Lower lobe of right lung (tissue), 2 donors: ENCODE results near the gene EXOSC7. TPM values are rescaled to one million over a fixed set of nuclear protein-coding genes. Genes with fewer than 3 reads are reported as not detected.
A peak's percentile ranks its signal among the peaks of the same experiment; 100 is the strongest.

Experiments used
- ATAC-seq, 2 donors: fragments of 200-7000 bp; cut with Tn5 transposase; one replicate each; pipeline ENCODE4 v1.9.1; 2020 to 2022; ENCODE audit warnings: mild to moderate bottlenecking in 2 of 2, moderate library complexity in 2 of 2
- DNase-seq: peaks from one replicate; pipeline ENCODE4 v3.0.0-alpha.2; 2020
- H3K27ac ChIP-seq: fragments of 200-600 bp; one replicate; pipeline ENCODE4 v1.8.0; 2022
- H3K27me3 ChIP-seq: fragments of 200-600 bp; one replicate; pipeline ENCODE4 v1.8.0; 2022; ENCODE audit warnings: low read depth
- H3K36me3 ChIP-seq: fragments of 200-600 bp; one replicate; pipeline ENCODE4 v1.8.0; 2022; ENCODE audit warnings: mild to moderate bottlenecking
- H3K4me1 ChIP-seq: fragments of 200-600 bp; one replicate; pipeline ENCODE4 v1.8.0; 2022
- H3K4me3 ChIP-seq: fragments of 200-600 bp; one replicate; pipeline ENCODE4 v1.8.0; 2022; ENCODE audit warnings: mild to moderate bottlenecking
- H3K9me3 ChIP-seq: fragments of 200-600 bp; one replicate; pipeline ENCODE4 v1.8.0; 2022
- intact Hi-C: fragments of 100-400 bp; cut with DNase I; formaldehyde crosslinking; loops from one replicate; pipeline ENCODE4 v1.11.0; 2022
- total RNA-seq: library from RNA; stranded (reverse); fragmentation: NEBNext Ultra II Directional; extraction: Animal tissue kit (Norgen Biotek cat#: 25700); gene quantifications from one replicate; pipeline ENCODE4 v1.2.1, GENCODE V29; 2021
- TF ChIP-seq, protein P1 (sequence below): fragments of 200-600 bp; IDR thresholded peaks from one replicate; pipeline ENCODE4 v1.8.0; 2022; ENCODE audit warnings: antibody characterized with exemption, mild to moderate bottlenecking
- donor health status: DM: no; HTN: yes; CAD: no; lungs with severe emphysema.

Gene EXOSC7
- total RNA-seq, 1 donor from 2014 or later = 32.9 TPM

DNA sequence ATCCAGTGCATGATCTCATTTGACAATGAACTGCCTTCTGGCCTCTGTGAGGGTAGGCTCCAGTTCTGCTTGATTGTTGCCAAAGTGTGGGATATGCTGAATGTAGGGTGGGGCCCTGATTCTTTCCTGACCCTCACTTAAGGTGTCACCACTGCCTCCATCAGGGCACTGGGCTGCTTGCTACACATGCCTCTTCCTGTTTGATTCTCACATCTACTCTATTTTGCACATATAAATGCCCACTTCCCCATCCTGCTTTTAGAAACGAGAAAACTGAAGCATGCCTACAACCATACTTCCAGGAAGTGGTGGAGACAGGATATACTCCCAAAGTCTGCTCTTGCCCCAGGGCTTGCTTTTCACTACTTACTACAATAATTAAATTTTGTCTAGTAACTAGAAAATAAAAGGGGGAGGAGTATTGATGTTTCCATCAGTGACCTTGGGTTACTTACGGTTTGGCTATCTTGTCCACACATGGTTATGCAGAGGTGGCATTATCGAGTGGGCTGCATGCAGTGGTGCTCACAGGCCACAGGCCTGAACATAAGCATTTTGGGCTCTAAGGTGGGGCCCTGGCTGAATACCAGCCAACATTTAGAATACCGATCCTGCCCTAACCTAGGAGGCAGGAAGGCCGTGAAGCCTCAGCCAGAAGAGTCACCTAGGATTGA is 6.8 kb upstream of the EXOSC7 start:
- no peak for DNase-seq
- no peaks in the 10 kb centered on the region for H3K36me3 ChIP-seq
- intact Hi-C loops = no loop called here
- H3K9me3 ChIP-seq = no peaks in the 10 kb centered on the region
- peak; percentile 36 to 49 for ATAC-seq
- no peak overlapping the region for H3K4me3 ChIP-seq
- H3K27ac ChIP-seq = no peak overlapping the region
- TF ChIP-seq, protein P1, sequence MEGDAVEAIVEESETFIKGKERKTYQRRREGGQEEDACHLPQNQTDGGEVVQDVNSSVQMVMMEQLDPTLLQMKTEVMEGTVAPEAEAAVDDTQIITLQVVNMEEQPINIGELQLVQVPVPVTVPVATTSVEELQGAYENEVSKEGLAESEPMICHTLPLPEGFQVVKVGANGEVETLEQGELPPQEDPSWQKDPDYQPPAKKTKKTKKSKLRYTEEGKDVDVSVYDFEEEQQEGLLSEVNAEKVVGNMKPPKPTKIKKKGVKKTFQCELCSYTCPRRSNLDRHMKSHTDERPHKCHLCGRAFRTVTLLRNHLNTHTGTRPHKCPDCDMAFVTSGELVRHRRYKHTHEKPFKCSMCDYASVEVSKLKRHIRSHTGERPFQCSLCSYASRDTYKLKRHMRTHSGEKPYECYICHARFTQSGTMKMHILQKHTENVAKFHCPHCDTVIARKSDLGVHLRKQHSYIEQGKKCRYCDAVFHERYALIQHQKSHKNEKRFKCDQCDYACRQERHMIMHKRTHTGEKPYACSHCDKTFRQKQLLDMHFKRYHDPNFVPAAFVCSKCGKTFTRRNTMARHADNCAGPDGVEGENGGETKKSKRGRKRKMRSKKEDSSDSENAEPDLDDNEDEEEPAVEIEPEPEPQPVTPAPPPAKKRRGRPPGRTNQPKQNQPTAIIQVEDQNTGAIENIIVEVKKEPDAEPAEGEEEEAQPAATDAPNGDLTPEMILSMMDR = no peak
- H3K4me1 ChIP-seq = peaks cover 56% of the 10 kb centered on the region
- H3K27me3 ChIP-seq = no peaks in the 10 kb centered on the region

- H3K27ac ChIP-seq = no peak overlapping the region
- TF ChIP-seq, protein P1 = no peak
- H3K9me3 ChIP-seq = no peaks in the 10 kb centered on the region
- no peak overlapping the region for H3K4me3 ChIP-seq
- H3K4me1 ChIP-seq = peaks cover 61% of the 10 kb centered on the region
- H3K36me3 ChIP-seq = no peaks in the 10 kb centered on the region
- DNase-seq = no peak
- H3K27me3 ChIP-seq = no peaks in the 10 kb centered on the region
- intact Hi-C loops = no loop called here
- ATAC-seq = no peak
Measured at GRCh38 chr3:44969828-44970179, 6.2 kb upstream of the EXOSC7 start.

GRCh38 chr3:44970926-44971490 is 5.0 kb upstream of the EXOSC7 start:
- Histone ChIP-seq H3K27ac (no peak overlapping the region), H3K36me3 (no peaks in the 10 kb centered on the region), H3K4me3 (no peak overlapping the region), H3K27me3 (no peaks in the 10 kb centered on the region), H3K4me1 (peaks cover 58% of the 10 kb centered on the region), H3K9me3 (no peaks in the 10 kb centered on the region)
- TF ChIP-seq, protein P1 = no peak
- intact Hi-C loops = no loop called here
- ATAC-seq (no peak), DNase-seq (no peak)

DNA sequence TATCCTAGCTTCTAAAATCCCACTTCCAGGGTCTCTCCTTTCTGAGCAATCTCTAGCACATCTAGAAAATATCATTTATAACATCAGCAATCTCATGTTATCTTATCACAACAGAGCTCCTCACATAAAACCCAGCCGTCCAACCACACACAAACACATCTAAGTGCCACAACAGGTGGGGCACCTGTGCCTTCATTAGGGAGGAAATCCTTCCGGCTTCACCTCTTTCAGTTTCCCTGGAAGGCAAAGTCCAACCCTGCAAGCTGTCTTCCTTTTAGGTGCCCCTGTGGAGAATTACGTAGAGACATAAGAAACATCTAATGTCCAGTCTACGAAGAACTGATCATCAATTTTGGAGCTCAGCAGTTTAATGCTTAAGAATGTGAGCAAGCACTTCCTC is 1.6 kb upstream of the EXOSC7 start:
- Histone ChIP-seq H3K36me3 (no peaks in the 10 kb centered on the region), H3K4me1 (peaks cover 47% of the 10 kb centered on the region), H3K9me3 (no peaks in the 10 kb centered on the region), H3K27ac (no peak overlapping the region), H3K4me3 (peak overlapping the region; percentile 95), H3K27me3 (no peaks in the 10 kb centered on the region)
- intact Hi-C loops = no loop called here
- TF ChIP-seq, protein P1 = no peak
- no peak for ATAC-seq
- no peak for DNase-seq

GRCh38 chr3:44981220-44981619 is 5.2 kb downstream of the EXOSC7 start:
- Histone ChIP-seq H3K4me3 (no peak overlapping the region), H3K4me1 (peaks cover 66% of the 10 kb centered on the region), H3K27ac (peak overlapping the region; percentile 1), H3K9me3 (no peaks in the 10 kb centered on the region), H3K27me3 (no peaks in the 10 kb centered on the region), H3K36me3 (no peaks in the 10 kb centered on the region)
- intact Hi-C loops = no loop called here
- TF ChIP-seq, protein P1 = no peak
- ATAC-seq (peak; percentile 54 to 73), DNase-seq (no peak)
